CD14-positive monocyte (primary cell): Measurements from ENCODE around the gene RAB40C. TPM values are rescaled to one million over a fixed set of nuclear protein-coding genes. Genes with fewer than 3 reads are reported as not detected.
A peak's percentile ranks its signal among the peaks of the same experiment; 100 is the strongest.

Experiments
- DNase-seq, 3 donors: peaks; one replicate each; pipeline ENCODE4 v3.0.0-alpha.2; 2011 to 2022
- H2AFZ ChIP-seq: 2 replicates; pipeline ENCODE4 v1.6.0; 2012; ENCODE audit warnings: mild to moderate bottlenecking, low read depth, low read length, inconsistent platforms; ENCODE audit not compliant: insufficient read depth, poor library complexity, severe bottlenecking
- H3K27ac ChIP-seq, 2 donors: 1 replicate in 1 of 2; 2 replicates in 1 of 2; pipeline ENCODE4 v1.5.1; 2012 to 2013; ENCODE audit warnings: low read length in 2 of 2, control low read depth in 1 of 2, inconsistent platforms in 1 of 2, low read depth in 1 of 2, mild to moderate bottlenecking in 1 of 2
- H3K27me3 ChIP-seq, 2 donors: one replicate each; pipeline versions ENCODE4 v1.6.0 to v1.6.1; 2011 to 2013; ENCODE audit warnings: low read length in 2 of 2; ENCODE audit not compliant: control insufficient read depth in 2 of 2, insufficient read depth in 2 of 2
- H3K36me3 ChIP-seq, 2 donors: replicated peaks in 1 of 2; 1 replicate in 1 of 2; 2 replicates in 1 of 2; pipeline versions ENCODE4 v1.5.1 to v1.6.1; 2012 to 2013; ENCODE audit warnings: low read length in 2 of 2, control low read depth in 1 of 2, inconsistent platforms in 1 of 2, mild to moderate bottlenecking in 1 of 2; ENCODE audit not compliant: insufficient read depth in 2 of 2, control insufficient read depth in 1 of 2
- H3K4me1 ChIP-seq, 2 donors: 1 replicate in 1 of 2; 2 replicates in 1 of 2; pipeline versions ENCODE4 v1.5.1 to v1.6.1; 2012 to 2013; ENCODE audit warnings: low read length in 2 of 2, control low read depth in 1 of 2, inconsistent platforms in 1 of 2, mild to moderate bottlenecking in 1 of 2, moderate library complexity in 1 of 2; ENCODE audit not compliant: insufficient read depth in 2 of 2, control insufficient read depth in 1 of 2
- H3K4me2 ChIP-seq: replicated peaks from 2 replicates; pipeline ENCODE3; 2012; ENCODE audit warnings: low read length, moderate library complexity, mild to moderate bottlenecking; ENCODE audit not compliant: poor library complexity, severe bottlenecking; ENCODE audit errors: extremely low read depth
- H3K4me3 ChIP-seq, 3 experiments: fragments of 200-600 bp in 1 of 3; sonication (generic) in 1 of 3; replicated peaks in 1 of 3; 1 replicate in 2 of 3; 2 replicates in 1 of 3; pipeline ENCODE4 v1.5.1; 2011 to 2013; ENCODE audit warnings: low read length in 3 of 3, mild to moderate bottlenecking in 3 of 3, control low read depth in 2 of 3, low read depth in 2 of 3, inconsistent platforms in 1 of 3, moderate library complexity in 1 of 3
- H3K79me2 ChIP-seq: 2 replicates; pipeline ENCODE4 v1.6.0; 2012; ENCODE audit warnings: mild to moderate bottlenecking, control low read depth, inconsistent platforms, low read length, moderate library complexity; ENCODE audit not compliant: insufficient read depth
- H3K9ac ChIP-seq: 2 replicates; pipeline ENCODE4 v1.6.0; 2017; ENCODE audit warnings: low read length, mild to moderate bottlenecking; ENCODE audit not compliant: insufficient read depth, poor library complexity, severe bottlenecking
- H3K9me3 ChIP-seq, 2 donors: replicated peaks in 1 of 2; 1 replicate in 1 of 2; 2 replicates in 1 of 2; pipeline versions ENCODE4 v1.5.1 to v1.6.1; 2012 to 2013; ENCODE audit warnings: low read length in 2 of 2, control low read depth in 1 of 2; ENCODE audit not compliant: control insufficient read depth in 1 of 2, insufficient read depth in 1 of 2
- H4K20me1 ChIP-seq: 2 replicates; pipeline ENCODE4 v1.6.0; 2012; ENCODE audit warnings: mild to moderate bottlenecking, low read length, control low read depth, moderate library complexity; ENCODE audit not compliant: insufficient read depth
- H3K27ac Mint-ChIP-seq, 7 donors: one replicate each; pipeline ENCODE4 v1.8.0; 2020; ENCODE audit warnings: mild to moderate bottlenecking in 7 of 7, mixed read lengths in 7 of 7, moderate library complexity in 6 of 7, inconsistent platforms in 2 of 7
- H3K27me3 Mint-ChIP-seq, 3 donors: one replicate each; pipeline ENCODE4 v1.8.0; 2021 to 2022; ENCODE audit warnings: low read depth in 3 of 3, mild to moderate bottlenecking in 3 of 3, mixed read lengths in 3 of 3, moderate library complexity in 3 of 3, inconsistent platforms in 1 of 3
- H3K36me3 Mint-ChIP-seq, 2 donors: one replicate each; pipeline ENCODE4 v1.8.0; 2020; ENCODE audit warnings: mixed read lengths in 2 of 2, inconsistent platforms in 1 of 2, mild to moderate bottlenecking in 1 of 2
- H3K4me1 Mint-ChIP-seq: one replicate; pipeline ENCODE4 v1.8.0; 2020; ENCODE audit warnings: mild to moderate bottlenecking, mixed read lengths
- H3K4me3 Mint-ChIP-seq, 2 donors: one replicate each; pipeline ENCODE4 v1.8.0; 2020; ENCODE audit warnings: mild to moderate bottlenecking in 2 of 2, mixed read lengths in 2 of 2, moderate library complexity in 1 of 2
- H3K9me3 Mint-ChIP-seq, 7 donors: one replicate each; pipeline ENCODE4 v1.8.0; 2020 to 2022; ENCODE audit warnings: mixed read lengths in 7 of 7, mild to moderate bottlenecking in 6 of 7, moderate library complexity in 6 of 7, inconsistent platforms in 2 of 7
- CTCF ChIP-seq: fragments of 200-600 bp; IDR thresholded peaks from one replicate; pipeline ENCODE4 v1.8.0; 2022; ENCODE audit warnings: antibody characterized with exemption, mild to moderate bottlenecking
- WGBS: methylation state at CpG from one replicate; pipeline ENCODE4 v1.1.5; 2013; ENCODE audit warnings: missing lambda C conversion rate; ENCODE audit not compliant: insufficient coverage; 5-methylcytosine and 5-hydroxymethylcytosine counted together
- intact Hi-C, 2 donors: fragments of 100-400 bp; cut with micrococcal nuclease; formaldehyde crosslinking; loops; one replicate each; pipeline versions ENCODE4 v1.15.0 to v1.15.1; 2023
- polyA plus RNA-seq, 3 donors: library from polyadenylated mRNA; depleted of rRNA in 1 of 3; unstranded in 2 of 3; stranded (reverse) in 1 of 3; fragments of 300-500 nt in 2 of 3; fragments of >200 nt in 1 of 3; fragmentation: Illumina TruSeq in 2 of 3; gene quantifications; 1 replicate in 2 of 3; 2 replicates in 1 of 3; pipeline ENCODE4 v1.2.3, GENCODE V29; 2012 to 2021

RAB40C gene
- polyA plus RNA-seq, 3 donors = 10.0 to 22.6 (median 10.9) TPM

- H3K36me3 Mint-ChIP-seq = peaks cover 17 to 24% of the 10 kb centered on the region in 2 donors
- Histone ChIP-seq H3K27ac (peak overlapping the region; percentile 81 to 83), H3K4me2 (peak overlapping the region; percentile 87), H3K9me3 (no peaks in the 10 kb centered on the region), H3K4me1 (peaks cover 70 to 78% of the 10 kb centered on the region in 2 donors), H3K9ac (peak overlapping the region; percentile 30), H3K36me3 (peaks cover 0 to 7% of the 10 kb centered on the region in 2 donors), H4K20me1 (peaks cover 47% of the 10 kb centered on the region), H2AFZ (peak overlapping the region; percentile 29), H3K4me3 (peak overlapping the region in 2 of 3 experiments; percentile 17 to 92), H3K79me2 (peaks cover 84% of the 10 kb centered on the region), H3K27me3 (no peaks in the 10 kb centered on the region)
- peak overlapping the region; percentile 87 to 95 for H3K4me3 Mint-ChIP-seq
- DNase-seq = peak; percentile 80 to 91 (median 83)
- TF ChIP-seq CTCF = peak; percentile 22
- peaks cover 0 to 2% (median 0%) of the 10 kb centered on the region in 3 donors for H3K27me3 Mint-ChIP-seq
- intact Hi-C loops = no loop called here
- H3K27ac Mint-ChIP-seq = peak overlapping the region; percentile 82 to 96 (median 93)
- WGBS = 22% methylated on average over 21 of the region's 24 CpGs
- H3K9me3 Mint-ChIP-seq = peaks cover 0 to 3% (median 0%) of the 10 kb centered on the region in 7 donors
- H3K4me1 Mint-ChIP-seq = peaks cover 70% of the 10 kb centered on the region
Measured at GRCh38 chr16:592518-593306, 2.8 kb downstream of the RAB40C start.

- Histone ChIP-seq H4K20me1 (peaks cover 49% of the 10 kb centered on the region), H3K9me3 (no peaks in the 10 kb centered on the region), H3K27me3 (no peaks in the 10 kb centered on the region), H2AFZ (no peak overlapping the region), H3K79me2 (peaks cover 80% of the 10 kb centered on the region), H3K4me1 (peaks cover 63 to 72% of the 10 kb centered on the region in 2 donors), H3K27ac (peak overlapping the region; percentile 81 to 83), H3K4me2 (peak overlapping the region; percentile 87), H3K36me3 (peaks cover 0 to 7% of the 10 kb centered on the region in 2 donors), H3K9ac (peak overlapping the region; percentile 30), H3K4me3 (peak overlapping the region in 1 of 3 experiments; percentile 92)
- Mint-ChIP-seq H3K27me3 (peaks cover 0 to 2% (median 0%) of the 10 kb centered on the region in 3 donors), H3K36me3 (peaks cover 17 to 26% of the 10 kb centered on the region in 2 donors), H3K4me3 (peak overlapping the region; percentile 87 to 95), H3K27ac (peak overlapping the region; percentile 82 to 96 (median 93)), H3K4me1 (peaks cover 63% of the 10 kb centered on the region), H3K9me3 (peaks cover 0 to 2% (median 0%) of the 10 kb centered on the region in 7 donors)
- intact Hi-C loops = no loop called here
- 89% methylated on average over 9 of the region's 9 CpGs for WGBS
- DNase-seq = peak in 1 of 3 donors; percentile 2
- TF ChIP-seq CTCF = no peak
Measured at GRCh38 chr16:593406-593805, 3.5 kb downstream of the RAB40C start.
